Right atrium auricular region (tissue), 2 donors: Measurements from ENCODE around the gene AFM. TPM values are rescaled to one million over a fixed set of nuclear protein-coding genes. Genes with fewer than 3 reads are reported as not detected.

ENCODE experiments used
- DNase-seq: peaks from one replicate; pipeline ENCODE4 v3.0.0-alpha.2; 2019; ENCODE audit warnings: low spot score
- H3K27ac ChIP-seq, 2 donors: fragments of 200-600 bp; sonication (generic); 1 replicate in 1 of 2; 2 replicates in 1 of 2; pipeline ENCODE4 v1.5.1; 2016 to 2019
- H3K27me3 ChIP-seq, 2 donors: fragments of 200-600 bp; sonication (generic); one replicate each; pipeline versions ENCODE4 v1.5.1 to v1.6.0; 2017 to 2019
- H3K36me3 ChIP-seq: fragments of 200-600 bp; sonication (generic); one replicate; pipeline ENCODE4 v1.5.1; 2016
- H3K4me1 ChIP-seq, 2 donors: fragments of 200-600 bp; sonication (generic); one replicate each; pipeline versions ENCODE4 v1.5.1 to v1.6.0; 2017 to 2019
- H3K4me3 ChIP-seq, 2 donors: fragments of 200-600 bp; sonication (generic); 1 replicate in 1 of 2; 2 replicates in 1 of 2; pipeline ENCODE4 v1.5.1; 2017 to 2019; ENCODE audit warnings: mild to moderate bottlenecking in 1 of 2, moderate library complexity in 1 of 2
- H3K9me3 ChIP-seq, 2 donors: fragments of 200-600 bp; sonication (generic); one replicate each; pipeline ENCODE4 v1.5.1; 2019
- total RNA-seq, 2 donors: library from RNA; depleted of rRNA; stranded (reverse); fragments of >200 nt; gene quantifications; one replicate each; pipeline ENCODE4 v1.1.0, GENCODE V29; 2016
- TF ChIP-seq, protein P1 (sequence below), 2 donors: fragments of 200-600 bp; sonication (generic); IDR thresholded peaks; one replicate each; pipeline ENCODE4 v1.5.1; 2019; ENCODE audit warnings: antibody characterized with exemption in 2 of 2

Gene AFM
- total RNA-seq, 2 donors from 2014 or later = not detected

DNA sequence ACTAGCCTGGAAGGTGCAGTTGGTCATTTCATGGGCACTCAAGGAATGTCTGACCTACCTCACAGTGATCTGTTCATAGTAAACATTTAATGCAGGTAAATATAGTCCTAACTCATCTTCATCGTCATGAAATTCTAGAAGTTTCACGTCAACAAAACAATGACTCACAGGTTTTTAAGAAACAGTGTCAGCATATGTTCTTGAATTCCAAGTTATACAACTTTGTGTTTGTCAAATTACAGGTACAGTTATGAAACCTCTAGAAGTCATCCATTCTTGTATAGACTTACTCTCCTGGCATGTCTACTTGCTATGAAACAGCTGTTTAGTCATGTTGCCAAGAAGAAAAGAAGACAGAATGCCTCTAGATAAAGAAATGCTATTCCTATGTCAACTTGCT lies 46.6 kb downstream of the AFM start:
- TF ChIP-seq, protein P1, sequence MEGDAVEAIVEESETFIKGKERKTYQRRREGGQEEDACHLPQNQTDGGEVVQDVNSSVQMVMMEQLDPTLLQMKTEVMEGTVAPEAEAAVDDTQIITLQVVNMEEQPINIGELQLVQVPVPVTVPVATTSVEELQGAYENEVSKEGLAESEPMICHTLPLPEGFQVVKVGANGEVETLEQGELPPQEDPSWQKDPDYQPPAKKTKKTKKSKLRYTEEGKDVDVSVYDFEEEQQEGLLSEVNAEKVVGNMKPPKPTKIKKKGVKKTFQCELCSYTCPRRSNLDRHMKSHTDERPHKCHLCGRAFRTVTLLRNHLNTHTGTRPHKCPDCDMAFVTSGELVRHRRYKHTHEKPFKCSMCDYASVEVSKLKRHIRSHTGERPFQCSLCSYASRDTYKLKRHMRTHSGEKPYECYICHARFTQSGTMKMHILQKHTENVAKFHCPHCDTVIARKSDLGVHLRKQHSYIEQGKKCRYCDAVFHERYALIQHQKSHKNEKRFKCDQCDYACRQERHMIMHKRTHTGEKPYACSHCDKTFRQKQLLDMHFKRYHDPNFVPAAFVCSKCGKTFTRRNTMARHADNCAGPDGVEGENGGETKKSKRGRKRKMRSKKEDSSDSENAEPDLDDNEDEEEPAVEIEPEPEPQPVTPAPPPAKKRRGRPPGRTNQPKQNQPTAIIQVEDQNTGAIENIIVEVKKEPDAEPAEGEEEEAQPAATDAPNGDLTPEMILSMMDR (IDR thresholded peaks at IDR 0.05) = no peak
- H3K9me3 ChIP-seq = no peaks in the 10 kb centered on the region
- no peaks in the 10 kb centered on the region for H3K36me3 ChIP-seq
- DNase-seq = no peak
- no peak overlapping the region for H3K4me3 ChIP-seq
- no peaks in the 10 kb centered on the region for H3K4me1 ChIP-seq
- H3K27ac ChIP-seq = no peak overlapping the region
- H3K27me3 ChIP-seq = no peaks in the 10 kb centered on the region

DNA sequence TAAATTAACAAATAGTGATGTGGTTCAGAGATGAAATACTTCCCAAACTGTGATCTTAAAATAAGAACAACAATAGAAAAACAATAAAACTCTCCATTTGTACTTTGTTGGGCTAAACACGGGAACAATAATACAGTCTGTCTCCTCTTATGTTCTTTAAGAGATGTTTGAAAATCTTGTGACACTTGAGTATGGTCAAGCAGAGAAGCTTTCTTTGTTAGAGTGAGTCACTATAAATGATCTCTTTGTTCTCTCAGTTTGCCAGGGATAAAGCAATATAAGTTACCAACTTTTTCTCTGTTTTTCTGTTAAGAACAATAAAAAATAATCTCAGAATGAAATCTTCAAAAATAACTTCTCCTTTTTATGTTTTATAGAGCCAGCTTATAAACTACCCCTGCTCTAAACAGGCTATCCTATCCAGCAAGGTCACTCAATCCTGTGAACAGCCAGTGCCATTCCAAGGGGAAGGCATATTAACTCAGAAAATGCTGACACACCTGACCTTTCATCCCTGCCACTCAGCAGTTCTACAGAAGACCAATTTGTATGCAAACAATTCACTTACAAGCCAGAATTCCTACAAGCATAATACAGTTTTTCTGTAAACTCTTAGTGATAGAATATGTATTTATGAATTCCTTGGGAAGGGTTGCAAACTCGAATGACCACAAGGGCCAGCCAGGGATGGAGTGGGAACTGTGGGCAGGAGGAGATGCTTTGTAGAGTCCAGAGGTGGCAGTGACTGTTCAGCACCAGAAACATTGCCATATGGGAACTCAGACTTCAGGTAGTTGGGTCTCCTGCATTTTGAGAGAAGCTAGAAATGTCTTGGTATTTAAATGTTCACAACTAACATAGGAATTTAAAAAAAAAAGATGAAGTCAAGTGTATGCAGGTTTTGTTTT lies 52.2 kb downstream of the AFM start:
- H3K4me3 ChIP-seq = no peak overlapping the region
- TF ChIP-seq, protein P1 (IDR thresholded peaks at IDR 0.05) = no peak
- DNase-seq = no peak

DNA sequence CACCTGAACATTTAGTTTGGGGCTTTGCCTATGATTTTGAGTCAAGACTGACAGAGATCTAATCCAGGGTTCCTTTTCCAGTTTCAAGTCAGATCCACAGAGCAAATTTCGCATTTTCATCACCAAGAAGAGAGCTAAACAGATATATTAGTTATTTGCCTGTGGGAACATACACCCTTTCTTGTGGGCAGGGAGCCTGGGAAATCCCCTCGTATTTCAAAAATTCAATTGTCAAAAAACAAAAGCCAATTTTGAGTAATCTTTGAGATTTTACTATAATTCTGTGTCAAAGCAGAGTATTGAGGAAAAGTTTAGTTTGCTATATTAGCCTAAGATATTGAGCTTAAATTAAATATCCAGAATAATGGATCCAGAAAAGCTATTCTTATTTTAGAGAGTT lies 56.6 kb downstream of the AFM start:
- Histone ChIP-seq H3K9me3 (no peaks in the 10 kb centered on the region), H3K27me3 (no peaks in the 10 kb centered on the region), H3K4me1 (no peaks in the 10 kb centered on the region), H3K27ac (no peak overlapping the region), H3K4me3 (no peak overlapping the region), H3K36me3 (no peaks in the 10 kb centered on the region)
- TF ChIP-seq, protein P1 (IDR thresholded peaks at IDR 0.05) = no peak
- DNase-seq = no peak

More for the DNA sequence above, 52.2 kb downstream of the AFM start:
- Histone ChIP-seq H3K36me3 (no peaks in the 10 kb centered on the region), H3K9me3 (no peaks in the 10 kb centered on the region), H3K4me1 (no peaks in the 10 kb centered on the region), H3K27me3 (no peaks in the 10 kb centered on the region), H3K27ac (no peak overlapping the region)

DNA sequence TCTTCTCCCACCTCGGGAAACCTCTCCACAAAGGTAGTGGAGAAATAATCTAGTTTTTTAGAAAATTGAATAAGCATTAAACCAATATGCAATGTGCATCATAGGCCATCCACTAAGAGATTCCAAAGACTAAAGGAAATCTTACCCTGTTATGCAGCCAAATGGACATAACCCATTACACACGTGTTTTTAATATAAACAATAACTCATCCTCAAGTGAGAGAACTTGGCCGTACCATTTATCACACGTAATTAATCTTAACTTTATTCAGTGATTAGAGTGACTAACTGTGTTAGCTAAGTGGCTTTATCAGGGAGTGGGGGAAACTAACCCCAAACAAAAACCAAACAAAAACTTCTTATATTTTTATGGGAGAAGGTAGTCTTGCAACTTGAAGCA lies 57.8 kb downstream of the AFM start:
- TF ChIP-seq, protein P1 (IDR thresholded peaks at IDR 0.05) = no peak
- no peaks in the 10 kb centered on the region for H3K4me1 ChIP-seq
- no peaks in the 10 kb centered on the region for H3K9me3 ChIP-seq
- no peak overlapping the region for H3K27ac ChIP-seq
- H3K36me3 ChIP-seq = no peaks in the 10 kb centered on the region
- DNase-seq = no peak
- H3K27me3 ChIP-seq = no peaks in the 10 kb centered on the region
- no peak overlapping the region for H3K4me3 ChIP-seq

DNA sequence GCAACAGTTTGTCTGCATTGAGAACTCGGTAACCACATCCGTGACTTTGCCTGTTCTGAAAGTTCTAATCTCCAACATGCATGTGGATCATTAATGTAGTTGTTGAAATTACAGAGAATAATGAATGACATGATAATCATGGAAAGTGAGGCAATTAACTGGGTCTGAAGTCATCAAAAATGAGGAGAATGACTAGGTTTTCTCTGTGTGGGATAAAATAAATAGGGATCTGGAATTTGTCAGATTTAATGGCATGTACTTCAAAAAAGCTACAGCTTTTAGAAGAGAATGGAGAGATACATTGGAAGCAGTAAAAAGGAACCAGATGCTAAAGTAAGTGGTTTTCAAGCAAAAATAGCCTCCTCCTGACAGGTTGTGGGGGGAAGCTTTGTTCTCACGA lies 59.3 kb downstream of the AFM start:
- Histone ChIP-seq H3K4me3 (no peak overlapping the region), H3K4me1 (no peaks in the 10 kb centered on the region), H3K27ac (no peak overlapping the region), H3K9me3 (no peaks in the 10 kb centered on the region), H3K27me3 (no peaks in the 10 kb centered on the region), H3K36me3 (no peaks in the 10 kb centered on the region)
- TF ChIP-seq, protein P1 (IDR thresholded peaks at IDR 0.05) = no peak
- DNase-seq = no peak
